ENCODE data around the gene SIPA1L2.

Gene SIPA1L2

GRCh38 chr1:232641507-232641906 is 11.6 kb upstream of the SIPA1L2 start:
- no peak for DNase-seq

- DNase-seq = no peak
These were observed 6.9 kb upstream of the SIPA1L2 start for GRCh38 chr1:232636799-232637198.

DNA sequence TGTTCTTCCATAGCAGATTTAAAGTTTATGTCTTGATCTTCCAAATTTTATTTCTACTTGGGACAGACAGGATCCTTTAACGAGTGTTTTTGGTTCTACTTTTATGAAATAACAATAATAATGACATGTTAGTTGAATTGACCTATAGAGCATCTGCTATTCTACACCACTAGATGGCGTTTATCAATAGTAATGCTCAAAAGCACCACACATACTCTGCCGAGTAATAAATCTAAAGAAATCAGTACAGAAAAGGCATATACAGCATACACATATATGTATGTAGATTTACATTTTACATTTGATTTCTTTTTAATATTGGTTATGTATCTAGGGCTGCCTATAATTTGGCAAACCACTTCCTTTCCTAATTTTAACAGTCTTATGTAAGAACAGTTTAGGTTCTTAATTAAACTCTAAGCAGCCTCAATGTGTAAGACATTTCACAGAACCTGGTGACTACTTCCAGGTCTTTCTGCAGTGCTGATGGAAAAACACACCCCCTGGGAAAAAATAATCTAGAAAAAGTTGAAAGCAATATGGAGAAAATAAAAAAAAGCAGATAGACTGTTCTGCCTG is 5.9 kb upstream of the SIPA1L2 start:
- peak; percentile 80 for DNase-seq

DNA sequence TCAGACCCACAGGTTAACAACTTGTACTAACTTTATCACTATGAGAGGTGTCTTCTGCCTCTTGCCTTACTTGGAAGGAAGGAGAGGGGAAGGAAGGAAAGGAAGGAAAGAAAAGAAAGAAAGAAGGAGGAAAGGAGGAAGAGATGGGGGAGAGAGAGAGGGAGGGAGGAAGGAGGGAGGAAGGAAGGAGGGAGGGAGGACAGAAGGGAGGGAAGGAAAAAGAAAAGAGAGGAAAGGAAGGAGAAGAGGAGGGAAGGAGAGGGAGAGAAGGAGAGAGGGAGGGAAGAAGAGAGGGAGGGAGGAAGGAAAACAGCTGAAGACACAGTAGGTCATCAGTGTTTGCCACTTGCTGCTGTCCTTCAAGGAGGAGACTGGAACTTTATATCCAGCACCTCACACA is 5.3 kb upstream of the SIPA1L2 start:
- DNase-seq = no peak

GRCh38 chr1:232634096-232634495 is 4.2 kb upstream of the SIPA1L2 start:
- no peak for DNase-seq

GRCh38 chr1:232630894-232631195 is 912 bp upstream of the SIPA1L2 start:
- no peak for DNase-seq

DNA sequence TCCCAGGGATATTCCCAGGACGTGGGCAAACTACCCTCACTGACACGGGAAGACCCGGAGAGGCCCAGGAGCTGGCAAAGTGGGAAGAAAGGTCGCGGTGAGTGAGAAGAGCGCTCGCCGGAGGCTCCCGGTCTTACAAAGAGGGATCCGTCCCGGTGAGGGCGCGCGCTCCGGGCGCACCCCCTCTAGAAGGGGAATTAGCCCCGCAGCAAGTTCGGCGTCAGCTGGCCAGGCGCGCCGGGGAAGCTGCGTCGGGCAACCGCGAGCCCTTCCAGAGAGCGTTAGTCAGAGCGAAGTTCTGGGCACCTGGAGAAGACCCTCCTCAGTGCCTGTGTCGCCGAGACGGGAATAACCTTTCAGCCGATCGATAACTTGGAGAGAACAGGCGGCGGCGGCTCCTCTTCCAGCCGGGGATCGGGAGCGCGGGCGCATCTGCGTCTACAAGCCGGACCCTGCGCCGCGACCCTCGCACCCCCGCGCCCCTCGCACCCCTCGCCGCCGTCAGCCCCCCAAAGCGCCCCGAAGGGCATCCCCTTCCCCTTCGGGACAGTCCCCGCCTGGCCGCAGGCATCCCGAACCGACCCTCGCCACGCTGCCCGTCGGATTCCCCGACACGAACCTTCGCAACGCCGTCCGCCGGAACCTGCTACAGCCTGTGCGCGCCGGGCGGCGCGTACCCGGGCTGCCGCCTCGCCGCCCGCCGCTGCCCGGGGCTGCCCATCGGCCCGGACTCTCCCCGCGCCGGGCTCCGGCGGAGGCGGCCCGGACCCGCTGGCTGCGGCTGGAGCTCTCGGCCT is 485 bp downstream of the SIPA1L2 start:
- DNase-seq = no peak

DNA sequence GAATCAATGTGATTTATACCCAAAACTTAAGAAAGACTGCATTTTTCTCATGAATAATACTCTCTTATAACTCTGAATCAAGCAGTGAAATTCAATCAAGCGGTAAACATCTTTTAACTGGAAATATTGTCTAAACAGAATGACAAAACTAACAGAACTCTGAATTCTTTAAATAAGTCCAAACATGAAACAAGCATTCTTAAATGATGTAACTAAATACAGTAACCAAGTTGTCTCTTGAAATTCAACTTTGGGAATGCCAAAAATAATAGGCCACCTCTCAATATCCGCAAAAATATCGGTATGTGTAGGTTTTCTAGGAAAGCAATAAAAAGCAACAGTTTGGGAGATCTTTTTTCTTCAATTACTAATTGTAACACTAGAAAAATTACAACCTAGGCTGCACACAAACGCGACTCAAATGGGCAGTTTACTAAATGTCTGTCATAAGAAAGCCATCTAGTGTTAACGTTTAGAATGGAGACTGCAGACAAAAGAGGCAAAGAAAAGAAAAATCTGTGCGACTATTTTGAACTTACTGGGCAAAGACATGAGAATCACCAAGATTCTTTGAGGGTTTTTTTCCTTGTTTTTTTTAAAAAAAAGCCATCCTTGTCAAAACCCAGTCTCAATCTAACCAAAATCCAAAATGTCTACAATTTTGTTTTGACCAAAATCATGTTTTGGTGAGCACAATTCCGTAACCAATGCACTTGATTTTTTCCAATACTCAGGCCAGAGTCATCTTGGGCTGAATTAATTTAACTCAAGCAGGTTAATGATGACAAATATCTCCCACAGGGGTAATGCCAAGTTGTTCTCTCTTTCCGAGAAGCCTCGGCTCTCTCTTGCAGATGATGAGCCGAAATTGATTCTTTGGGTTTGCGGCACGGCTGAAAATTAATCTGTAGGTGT is 1.3 kb downstream of the SIPA1L2 start:
- DNase-seq = no peak

DNA sequence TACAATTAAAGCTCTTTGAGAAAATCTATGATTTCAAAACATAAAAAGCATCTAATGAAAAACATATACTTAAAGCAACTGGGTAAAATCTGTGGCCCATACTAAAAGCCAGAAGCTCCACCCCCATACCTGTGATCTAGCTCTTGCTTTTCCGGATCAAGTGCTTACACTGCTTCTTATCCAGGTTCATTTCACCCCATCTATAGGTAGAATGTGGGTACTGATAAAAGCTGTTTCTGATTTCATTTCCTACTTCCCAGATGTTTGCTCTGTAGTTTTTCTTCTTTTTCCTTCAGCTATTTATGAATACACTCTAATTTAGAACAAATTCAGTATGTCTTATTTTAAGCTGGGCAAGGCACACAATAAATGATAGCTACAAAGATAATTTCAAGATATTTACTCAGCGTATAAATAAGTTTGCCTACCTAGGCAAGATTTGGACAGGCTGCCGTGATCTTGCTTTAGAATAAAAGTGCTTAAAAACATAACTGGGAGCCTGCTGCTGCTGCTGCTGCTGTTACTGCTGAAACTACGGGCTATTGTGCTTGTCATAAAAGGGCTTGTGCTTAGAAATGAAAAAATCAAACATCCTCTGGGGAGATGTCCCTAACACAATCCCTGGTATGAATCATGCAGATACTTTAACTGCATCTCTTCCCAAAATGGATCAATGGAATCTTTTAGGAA is 2.1 kb downstream of the SIPA1L2 start:
- peak; percentile 68 for DNase-seq

GRCh38 chr1:232627171-232627570 is 2.8 kb downstream of the SIPA1L2 start:
- no peak for DNase-seq

- no peak for DNase-seq
These were observed 3.5 kb downstream of the SIPA1L2 start for GRCh38 chr1:232626452-232626851.

DNA sequence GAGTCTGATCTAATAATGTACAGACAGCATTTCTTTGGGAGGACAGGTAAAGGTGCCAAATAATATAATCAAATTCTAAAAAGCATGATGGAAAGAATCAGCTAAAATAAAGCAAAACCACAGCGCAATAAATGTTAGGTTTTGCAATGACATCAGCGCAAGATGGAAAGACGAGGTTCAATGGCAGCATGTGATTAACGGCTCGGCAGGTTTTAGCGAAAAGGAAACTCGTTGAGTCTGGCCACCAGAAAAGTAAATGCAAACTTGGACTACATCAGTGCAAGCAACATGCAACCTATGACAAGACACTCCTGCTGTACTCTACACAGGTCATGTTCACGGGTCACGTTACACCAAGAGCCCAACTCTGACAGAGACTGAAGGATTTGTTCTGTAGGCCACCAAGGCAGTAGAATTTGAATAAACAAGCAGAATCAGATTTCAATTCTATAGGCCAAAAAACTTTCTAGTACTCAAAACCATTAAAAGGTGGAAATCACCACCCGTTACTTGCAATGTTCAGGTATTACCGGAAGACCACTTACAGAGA is 4.5 kb downstream of the SIPA1L2 start:
- DNase-seq = no peak

DNA sequence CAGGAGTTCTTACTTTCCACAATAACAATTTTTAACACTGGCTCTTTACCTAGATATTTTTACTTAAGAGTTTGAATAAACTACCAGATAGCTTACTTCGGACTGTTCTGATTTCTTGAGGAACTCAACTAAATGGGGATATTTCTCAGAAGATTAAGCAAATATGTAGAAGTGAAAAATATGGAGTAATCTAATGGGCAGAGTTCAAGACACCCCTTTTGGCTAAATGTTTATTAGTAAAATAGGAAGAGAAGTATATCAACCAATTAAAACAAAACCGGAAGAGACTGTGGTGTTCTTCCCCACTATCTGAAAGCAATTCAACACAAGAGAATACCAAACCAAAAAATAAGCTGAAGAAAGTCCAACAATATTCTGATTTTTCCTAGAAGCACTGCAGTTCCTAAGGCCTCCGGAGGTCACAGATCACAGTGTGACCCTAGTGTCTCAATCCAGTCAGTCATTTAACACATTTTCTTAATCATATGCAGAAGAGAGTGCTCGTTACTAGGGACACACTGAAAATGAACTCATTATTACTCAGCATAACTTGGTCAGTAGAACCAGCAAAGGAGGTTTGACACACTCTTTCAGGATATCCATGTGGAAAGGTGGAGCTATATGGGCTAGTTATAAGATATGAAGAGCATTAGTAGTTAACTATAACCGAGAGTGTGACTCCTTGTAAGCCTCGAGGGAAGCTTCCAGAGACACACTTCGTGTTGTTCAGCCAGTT is 5.2 kb downstream of the SIPA1L2 start:
- no peak for DNase-seq

GRCh38 chr1:232622981-232623380 is 7.0 kb downstream of the SIPA1L2 start:
- no peak for DNase-seq

GRCh38 chr1:232622378-232622777 is 7.6 kb downstream of the SIPA1L2 start:
- DNase-seq = no peak

DNA sequence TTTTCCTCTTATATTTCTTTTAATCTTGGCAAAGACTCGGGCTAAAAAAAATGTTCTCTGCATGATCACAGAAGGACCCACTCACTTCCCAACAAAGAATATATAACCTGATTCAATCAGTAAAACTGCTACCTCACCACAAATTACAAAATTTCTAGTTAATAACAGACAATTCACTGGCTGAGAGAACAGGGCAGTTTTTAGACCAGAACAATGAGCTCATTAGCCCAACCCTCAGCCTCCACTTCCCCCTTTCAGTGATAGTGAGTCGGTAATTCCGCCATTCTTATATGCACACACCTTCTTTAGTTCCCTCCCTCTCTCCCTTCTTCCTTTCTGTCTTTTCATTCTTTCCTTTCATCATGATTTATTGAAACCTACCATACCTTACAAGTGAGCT is 8.9 kb downstream of the SIPA1L2 start:
- no peak for DNase-seq

GRCh38 chr1:232620356-232620969 is 9.5 kb downstream of the SIPA1L2 start:
- peak; percentile 90 for DNase-seq

- DNase-seq = no peak
These were observed 12.7 kb downstream of the SIPA1L2 start for GRCh38 chr1:232617237-232617636.

GRCh38 chr1:232615306-232615800 is 14.6 kb downstream of the SIPA1L2 start:
- DNase-seq = no peak

DNA sequence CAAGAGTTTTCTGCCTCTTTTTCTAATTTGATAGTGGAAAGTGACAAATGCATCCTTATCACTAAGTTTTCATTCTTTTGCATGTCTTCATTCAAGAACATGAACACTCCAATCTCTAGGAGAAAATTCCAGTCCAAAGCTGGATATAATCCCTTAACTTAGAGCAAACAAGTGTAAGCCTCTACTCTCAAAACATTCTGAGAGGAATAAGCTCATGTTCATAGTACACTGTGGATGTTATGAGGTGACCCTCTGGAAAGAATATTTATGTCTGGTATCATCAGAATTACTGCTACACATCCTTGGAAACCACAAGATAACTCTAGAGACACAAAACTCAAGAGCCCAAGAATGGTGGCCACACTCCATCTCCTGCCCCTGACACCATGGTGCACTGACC is 15.1 kb downstream of the SIPA1L2 start:
- no peak for DNase-seq

GRCh38 chr1:232613752-232614381 is 16.1 kb downstream of the SIPA1L2 start:
- no peak for DNase-seq

Measured in NCI-H1694 (cell line).